ENCODE data around the gene ZNF396. TPM values are rescaled to one million over a fixed set of nuclear protein-coding genes. Genes with fewer than 3 reads are reported as not detected.

ZNF396 gene
- total RNA-seq, 1 experiment from 2014 or later = 0.61 TPM

- H3K4me3 Mint-ChIP-seq (ENCODE audit: unreplicated experiment) = no peak overlapping the region
- POLR2A ChIA-PET = no interaction called here
- H3K36me3 Mint-ChIP-seq (ENCODE audit: insufficient read depth, unreplicated experiment) = peaks cover 26% of the 10 kb centered on the region
- Histone ChIP-seq H3K36me3 (ENCODE audit: control insufficient read depth, insufficient read depth, low read length) (no peaks in the 10 kb centered on the region), H3K27me3 (replicated peaks; ENCODE audit: control insufficient read depth, insufficient read depth, low read length) (no peaks in the 10 kb centered on the region), H3K9me3 (no peaks in the 10 kb centered on the region), H3K4me3 (ENCODE audit: low read depth, low read length) (no peak overlapping the region), H3K4me1 (no peaks in the 10 kb centered on the region)
- CTCF ChIA-PET = no interaction called here
- no peak for DNase-seq
- H3K9me3 Mint-ChIP-seq (ENCODE audit: unreplicated experiment) = no peaks in the 10 kb centered on the region
- no peaks in the 10 kb centered on the region for H3K27me3 Mint-ChIP-seq (ENCODE audit: insufficient read depth, unreplicated experiment)
- TF ChIP-seq, protein P1, sequence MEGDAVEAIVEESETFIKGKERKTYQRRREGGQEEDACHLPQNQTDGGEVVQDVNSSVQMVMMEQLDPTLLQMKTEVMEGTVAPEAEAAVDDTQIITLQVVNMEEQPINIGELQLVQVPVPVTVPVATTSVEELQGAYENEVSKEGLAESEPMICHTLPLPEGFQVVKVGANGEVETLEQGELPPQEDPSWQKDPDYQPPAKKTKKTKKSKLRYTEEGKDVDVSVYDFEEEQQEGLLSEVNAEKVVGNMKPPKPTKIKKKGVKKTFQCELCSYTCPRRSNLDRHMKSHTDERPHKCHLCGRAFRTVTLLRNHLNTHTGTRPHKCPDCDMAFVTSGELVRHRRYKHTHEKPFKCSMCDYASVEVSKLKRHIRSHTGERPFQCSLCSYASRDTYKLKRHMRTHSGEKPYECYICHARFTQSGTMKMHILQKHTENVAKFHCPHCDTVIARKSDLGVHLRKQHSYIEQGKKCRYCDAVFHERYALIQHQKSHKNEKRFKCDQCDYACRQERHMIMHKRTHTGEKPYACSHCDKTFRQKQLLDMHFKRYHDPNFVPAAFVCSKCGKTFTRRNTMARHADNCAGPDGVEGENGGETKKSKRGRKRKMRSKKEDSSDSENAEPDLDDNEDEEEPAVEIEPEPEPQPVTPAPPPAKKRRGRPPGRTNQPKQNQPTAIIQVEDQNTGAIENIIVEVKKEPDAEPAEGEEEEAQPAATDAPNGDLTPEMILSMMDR (IDR thresholded peaks at IDR 0.05; ENCODE audit: insufficient read depth in 1 of 2, low read depth in 1 of 2, low read length in 1 of 2, severe bottlenecking in 1 of 2, unreplicated experiment in 1 of 2) = no peak
- no peaks in the 10 kb centered on the region for H3K4me1 Mint-ChIP-seq (ENCODE audit: low read depth, unreplicated experiment)
- no peak overlapping the region for H3K27ac Mint-ChIP-seq (ENCODE audit: unreplicated experiment)
- BruUV-seq (replicated peaks) = no TSS peak
- intact Hi-C loops (cut with micrococcal nuclease; ENCODE audit: unreplicated experiment) = no loop called here
Measured at GRCh38 chr18:35331367-35332087, 45.6 kb downstream of the ZNF396 start.

GRCh38 chr18:35328868-35329267 is 48.3 kb downstream of the ZNF396 start:
- no peaks in the 10 kb centered on the region for H3K27me3 Mint-ChIP-seq (ENCODE audit: insufficient read depth, unreplicated experiment)
- Histone ChIP-seq H3K4me3 (ENCODE audit: low read depth, low read length) (no peak overlapping the region), H3K9me3 (no peaks in the 10 kb centered on the region), H3K36me3 (ENCODE audit: control insufficient read depth, insufficient read depth, low read length) (no peaks in the 10 kb centered on the region), H3K4me1 (no peaks in the 10 kb centered on the region), H3K27me3 (replicated peaks; ENCODE audit: control insufficient read depth, insufficient read depth, low read length) (no peaks in the 10 kb centered on the region)
- DNase-seq = no peak
- intact Hi-C loops (cut with micrococcal nuclease; ENCODE audit: unreplicated experiment) = no loop called here
- TF ChIP-seq, protein P1 (IDR thresholded peaks at IDR 0.05; ENCODE audit: insufficient read depth in 1 of 2, low read depth in 1 of 2, low read length in 1 of 2, severe bottlenecking in 1 of 2, unreplicated experiment in 1 of 2) = no peak
- no peaks in the 10 kb centered on the region for H3K9me3 Mint-ChIP-seq (ENCODE audit: unreplicated experiment)
- peaks cover 12% of the 10 kb centered on the region for H3K36me3 Mint-ChIP-seq (ENCODE audit: insufficient read depth, unreplicated experiment)
- ChIA-PET POLR2A (no interaction called here), CTCF (no interaction called here)
- H3K4me3 Mint-ChIP-seq (ENCODE audit: unreplicated experiment) = no peak overlapping the region
- no peaks in the 10 kb centered on the region for H3K4me1 Mint-ChIP-seq (ENCODE audit: low read depth, unreplicated experiment)
- H3K27ac Mint-ChIP-seq (ENCODE audit: unreplicated experiment) = no peak overlapping the region
- BruUV-seq (replicated peaks) = no TSS peak

DNA sequence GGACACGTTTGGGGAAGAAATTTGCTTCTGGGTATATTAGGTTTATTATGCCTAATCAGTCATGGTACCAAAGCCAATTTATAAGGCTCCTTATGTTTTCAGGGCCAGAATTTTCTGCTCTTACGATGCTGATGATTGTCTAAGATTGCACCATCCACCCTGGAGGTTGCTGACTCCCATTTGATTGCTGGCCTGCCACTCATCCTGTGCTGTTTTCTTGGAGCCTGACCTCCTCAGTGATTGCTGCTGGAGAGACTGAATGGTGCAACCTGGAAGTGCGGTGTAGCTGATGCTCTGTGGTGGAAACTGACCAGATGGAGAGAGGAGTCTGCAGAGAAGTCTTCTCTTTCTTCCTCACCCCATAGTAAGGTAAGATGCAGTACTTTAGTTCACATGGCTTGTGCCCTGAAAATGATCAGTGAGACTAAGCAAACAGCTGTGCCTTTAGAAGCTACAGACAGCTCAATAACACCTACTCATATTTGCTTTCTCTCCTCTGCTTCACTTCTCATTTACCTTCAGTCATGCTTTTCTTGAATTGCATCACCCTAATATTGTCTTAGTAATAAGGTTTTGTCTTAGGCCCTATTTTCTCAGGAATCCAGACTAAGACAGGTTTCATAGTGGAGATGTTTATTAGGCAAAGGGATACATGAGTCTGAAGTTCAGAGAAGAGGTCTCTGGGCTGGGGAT is 50.3 kb downstream of the ZNF396 start:
- Mint-ChIP-seq H3K27me3 (ENCODE audit: insufficient read depth, unreplicated experiment) (no peaks in the 10 kb centered on the region), H3K4me3 (ENCODE audit: unreplicated experiment) (no peak overlapping the region), H3K36me3 (ENCODE audit: insufficient read depth, unreplicated experiment) (no peaks in the 10 kb centered on the region), H3K27ac (ENCODE audit: unreplicated experiment) (no peak overlapping the region), H3K4me1 (ENCODE audit: low read depth, unreplicated experiment) (no peaks in the 10 kb centered on the region), H3K9me3 (ENCODE audit: unreplicated experiment) (no peaks in the 10 kb centered on the region)
- TF ChIP-seq, protein P1 (IDR thresholded peaks at IDR 0.05; ENCODE audit: insufficient read depth in 1 of 2, low read depth in 1 of 2, low read length in 1 of 2, severe bottlenecking in 1 of 2, unreplicated experiment in 1 of 2) = no peak
- Histone ChIP-seq H3K4me1 (no peaks in the 10 kb centered on the region), H3K9me3 (no peaks in the 10 kb centered on the region), H3K27me3 (replicated peaks; ENCODE audit: control insufficient read depth, insufficient read depth, low read length) (no peaks in the 10 kb centered on the region), H3K36me3 (ENCODE audit: control insufficient read depth, insufficient read depth, low read length) (no peaks in the 10 kb centered on the region), H3K4me3 (ENCODE audit: low read depth, low read length) (no peak overlapping the region)
- BruUV-seq (replicated peaks) = no TSS peak
- intact Hi-C loops (cut with micrococcal nuclease; ENCODE audit: unreplicated experiment) = no loop called here
- peak in 1 of 2 experiments; percentile 5 for DNase-seq
- CTCF ChIA-PET = no interaction called here
- POLR2A ChIA-PET = no interaction called here
